Left renal cortex interstitium (tissue), 4 donors: ENCODE results near the gene PNLIPRP2. TPM values are rescaled to one million over a fixed set of nuclear protein-coding genes. Genes with fewer than 3 reads are reported as not detected.

ENCODE experiments used
- DNase-seq, 4 donors: peaks; one replicate each; pipeline ENCODE4 v3.0.0-alpha.2; 2013; ENCODE audit warnings: low read depth in 4 of 4, low spot score in 2 of 4, missing footprints in 1 of 4
- polyA plus RNA-seq, 4 donors: library from polyadenylated mRNA; unstranded; fragments of 120-200 nt; gene quantifications; one replicate each; pipeline ENCODE4 v1.2.1, GENCODE V29; 2013; ENCODE audit not compliant: insufficient read length in 4 of 4

PNLIPRP2 gene
- polyA plus RNA-seq, 4 donors: 0.10 TPM; not detected in 3

DNA sequence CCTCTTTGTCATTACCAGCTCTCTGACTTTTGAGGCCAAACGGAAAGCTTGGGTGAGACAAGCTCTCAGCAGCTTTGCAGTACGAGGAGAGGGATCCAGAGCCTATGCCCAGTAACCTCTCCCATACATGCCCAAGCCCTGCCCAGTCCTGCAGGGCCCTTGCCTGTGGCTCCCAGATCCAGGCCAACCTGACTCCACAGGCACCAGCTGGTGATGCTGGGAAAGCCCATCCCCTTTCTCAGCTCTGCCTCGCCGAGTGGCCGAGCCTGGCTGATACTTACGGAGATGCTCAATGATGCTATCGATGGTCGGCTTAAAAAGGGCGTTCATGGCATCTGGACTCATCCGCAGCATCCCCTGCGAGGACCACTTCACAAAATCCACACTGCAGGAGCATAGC, 55.4 kb downstream of the PNLIPRP2 start:
- DNase-seq: no peak

DNA sequence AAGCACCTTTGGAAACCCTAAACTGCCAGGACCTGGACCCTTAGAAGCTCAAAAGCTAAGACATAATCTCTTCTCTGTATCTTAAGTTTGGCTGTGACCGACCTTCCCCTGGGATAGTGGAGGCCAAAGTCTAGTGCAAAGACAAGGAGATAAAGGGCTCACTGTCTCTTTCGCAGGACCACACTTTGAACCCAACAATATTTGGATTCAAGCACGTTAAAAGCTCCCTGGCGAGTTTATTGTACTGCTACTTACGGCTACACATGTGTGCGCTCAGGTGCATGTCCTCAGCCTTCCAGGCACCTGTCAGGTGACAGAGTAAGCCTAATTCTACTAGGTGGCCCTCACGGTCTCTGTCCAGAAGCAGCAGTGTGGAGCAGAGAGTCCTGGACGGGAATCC, 55.9 kb downstream of the PNLIPRP2 start:
- DNase-seq: no peak

DNA sequence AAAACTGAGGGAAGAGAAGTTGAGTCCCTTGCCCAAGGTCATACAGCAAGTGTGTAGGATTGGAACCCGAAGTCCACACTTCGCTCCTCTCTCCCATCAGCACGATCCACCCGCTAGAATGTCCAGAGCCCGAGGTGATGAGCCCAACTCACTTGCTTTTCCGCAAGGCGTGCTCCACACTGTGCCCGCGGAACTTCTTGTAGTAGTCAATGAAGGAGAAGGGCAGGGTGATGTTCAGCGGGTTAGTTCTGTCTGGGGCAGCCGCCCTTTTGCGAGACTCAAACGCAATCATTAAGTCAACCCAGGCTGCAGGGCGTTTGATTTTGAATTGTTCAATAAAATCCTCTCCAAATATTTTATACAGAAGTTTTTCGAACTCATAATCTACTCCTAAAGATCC, 58.6 kb downstream of the PNLIPRP2 start:
- no peak for DNase-seq

DNA sequence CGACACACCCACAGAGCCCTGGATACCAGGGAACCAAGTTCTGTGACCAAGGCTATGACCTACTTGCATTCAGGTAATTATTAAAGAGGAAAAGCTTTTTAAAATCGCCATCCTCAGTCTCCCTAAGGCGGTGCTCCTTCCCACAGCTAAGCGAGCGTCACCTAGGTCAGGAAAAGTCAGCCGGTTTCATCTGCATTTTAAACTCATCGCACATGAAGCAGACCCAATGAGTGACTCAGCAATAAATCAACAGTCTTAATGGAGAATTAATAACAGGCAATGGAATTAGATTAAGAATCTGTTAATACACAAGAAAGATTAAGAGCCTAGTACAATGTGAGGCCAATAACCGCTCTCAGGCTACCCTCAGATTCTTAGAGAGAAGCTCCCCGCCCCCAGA, 62.4 kb downstream of the PNLIPRP2 start:
- no peak for DNase-seq

DNA sequence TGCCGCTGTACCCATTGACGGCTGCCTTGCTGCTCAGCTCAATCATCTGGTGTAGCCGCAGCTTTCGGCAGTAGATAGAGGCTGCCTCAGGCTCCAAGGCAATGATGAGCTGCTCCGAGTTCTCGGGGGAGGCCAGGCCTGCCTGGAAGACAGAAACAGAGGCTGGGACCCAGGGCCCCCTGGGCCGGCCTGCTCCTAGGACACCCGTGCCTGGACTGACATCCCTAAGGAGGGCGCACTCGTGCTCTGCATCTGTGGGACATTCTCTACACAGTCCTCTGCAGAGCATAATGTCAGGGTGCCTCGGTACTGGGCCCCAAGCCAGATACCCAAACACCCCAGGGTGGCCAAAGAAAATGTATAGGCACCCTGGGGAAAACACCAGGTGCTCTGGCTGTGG, 63.1 kb downstream of the PNLIPRP2 start:
- no peak for DNase-seq

DNA sequence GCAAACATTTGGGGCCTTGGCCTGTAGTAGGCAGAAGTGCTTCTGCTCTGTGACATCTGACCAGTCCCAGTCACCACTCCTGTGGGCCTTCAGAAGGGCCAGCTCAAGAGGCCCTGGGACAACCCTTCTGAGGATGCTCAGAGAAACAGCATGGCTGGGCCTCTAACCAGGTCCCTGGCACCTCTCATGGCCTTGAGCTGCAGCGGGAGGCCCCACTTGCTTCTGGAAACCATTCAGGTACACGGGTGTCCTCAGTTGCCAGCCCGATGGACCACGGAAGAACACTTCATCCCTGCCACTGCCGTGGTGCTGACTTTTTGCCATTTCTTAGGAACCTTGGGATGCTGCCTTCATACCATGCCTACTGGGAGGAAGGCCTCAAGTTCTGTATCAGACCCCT, 64.0 kb downstream of the PNLIPRP2 start:
- no peak for DNase-seq

DNA sequence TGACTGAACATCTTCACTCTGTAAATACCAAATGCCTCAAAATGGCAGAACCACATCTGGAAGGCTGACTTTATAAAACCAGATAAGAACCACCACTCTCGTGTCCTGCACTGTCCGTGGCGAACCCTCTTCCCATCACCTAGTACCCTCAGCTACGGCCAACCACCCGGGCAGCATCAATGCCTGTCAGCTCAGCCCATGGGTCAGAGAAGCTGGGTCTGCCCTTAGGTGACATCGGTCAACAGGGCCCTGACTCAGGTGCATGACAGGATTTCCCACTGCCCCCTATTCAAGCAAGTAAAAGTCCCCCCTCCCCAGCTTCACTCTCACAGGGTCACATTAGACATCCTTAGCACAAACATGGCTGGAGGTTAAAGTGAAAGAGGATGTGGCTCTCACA, 65.1 kb downstream of the PNLIPRP2 start:
- no peak for DNase-seq

DNA sequence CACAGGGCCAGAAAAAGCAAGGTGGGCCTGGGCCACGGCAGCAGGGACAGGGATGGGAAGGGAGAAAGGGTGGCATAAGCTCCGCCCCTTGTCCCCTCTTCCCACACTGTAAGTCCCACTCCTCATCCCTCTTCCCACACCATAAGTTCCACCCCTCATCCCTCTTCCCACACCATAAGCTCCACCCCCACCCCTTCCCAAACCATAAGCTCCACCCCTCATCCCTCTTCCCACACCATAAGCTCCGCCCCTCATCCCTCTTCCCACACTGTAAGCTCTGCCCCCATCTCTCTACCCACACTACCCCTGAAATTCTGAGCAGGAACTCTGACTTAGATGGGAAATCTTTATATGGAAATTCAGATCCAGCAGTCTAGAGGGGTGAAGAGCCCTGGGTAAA, 65.9 kb downstream of the PNLIPRP2 start:
- no peak for DNase-seq

DNA sequence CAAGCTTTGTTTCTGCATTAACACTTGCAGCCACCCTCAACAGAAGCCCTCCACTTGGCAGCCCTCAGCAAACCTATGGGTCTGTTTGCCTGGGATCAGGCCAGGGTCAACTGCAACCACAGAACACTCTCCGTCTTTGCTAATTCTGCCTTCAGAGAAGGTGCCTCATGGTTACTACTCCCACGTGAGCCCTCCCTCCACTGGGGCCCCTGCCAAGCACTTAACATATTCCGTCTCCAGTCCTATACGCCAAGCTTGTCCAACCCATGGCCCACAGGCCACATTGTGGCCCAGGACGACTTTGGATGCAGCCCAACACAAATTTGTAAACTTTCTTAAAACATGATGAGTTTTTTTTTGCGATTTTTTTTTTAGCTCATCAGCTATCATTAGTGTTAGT, 66.9 kb downstream of the PNLIPRP2 start:
- DNase-seq: no peak

DNA sequence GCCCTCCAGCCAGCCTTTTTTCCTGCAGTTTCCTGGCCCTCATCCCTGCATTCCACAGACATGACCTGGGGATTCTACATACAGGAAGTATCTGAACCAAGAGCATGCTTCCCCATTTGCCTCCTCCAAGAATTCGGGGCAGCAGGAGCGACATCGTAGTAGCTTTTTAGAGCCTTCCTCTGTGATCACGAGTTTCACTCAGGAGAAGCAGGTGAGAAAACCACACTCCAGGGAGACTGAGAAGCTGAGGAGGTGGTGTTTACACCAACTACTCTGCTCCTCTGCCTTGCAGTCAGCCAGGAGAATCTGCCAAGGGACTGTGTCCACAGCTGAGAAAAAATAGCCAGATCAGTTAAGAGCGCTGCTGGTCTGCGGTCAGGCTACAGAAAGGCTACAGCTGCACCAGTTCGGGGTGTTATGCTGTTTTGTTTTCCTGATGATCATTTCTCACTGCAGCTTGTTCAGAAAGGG, 67.5 kb downstream of the PNLIPRP2 start:
- no peak for DNase-seq

DNA sequence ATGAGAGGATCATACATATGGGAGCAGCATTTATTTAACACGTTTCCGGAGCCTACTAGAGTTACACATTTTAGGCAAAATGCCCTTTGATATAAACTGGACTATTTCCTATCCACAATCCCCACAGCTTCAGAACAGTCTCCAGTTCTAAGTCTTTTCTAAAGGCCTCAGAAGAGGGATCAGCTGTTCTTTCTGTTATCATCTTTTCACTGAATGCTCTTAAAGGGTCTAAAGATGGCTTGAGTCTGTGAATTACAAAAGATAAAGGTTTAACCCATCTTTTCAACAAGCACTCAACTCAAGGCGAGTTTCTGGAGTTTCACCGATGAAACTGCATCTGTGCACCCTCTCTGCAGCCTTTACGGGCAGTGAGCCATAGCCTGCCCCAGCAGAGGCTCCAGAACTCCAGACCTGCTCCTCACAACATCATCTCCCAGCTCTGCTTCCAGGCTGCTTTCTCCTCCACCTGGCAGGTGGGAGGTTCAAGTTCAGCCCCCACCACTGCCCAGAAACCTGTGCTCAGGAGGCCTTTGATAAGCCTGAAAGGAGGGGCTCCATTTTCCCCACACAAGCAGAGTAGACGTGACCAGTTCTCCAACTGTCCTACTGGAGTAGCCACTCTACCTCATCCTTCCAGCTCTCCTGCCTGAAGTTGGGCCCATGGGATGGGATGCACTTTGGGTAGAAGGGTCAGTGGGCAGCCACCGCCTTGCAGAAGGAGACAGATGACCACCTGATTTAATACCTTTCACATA, 68.2 kb downstream of the PNLIPRP2 start:
- DNase-seq: no peak

DNA sequence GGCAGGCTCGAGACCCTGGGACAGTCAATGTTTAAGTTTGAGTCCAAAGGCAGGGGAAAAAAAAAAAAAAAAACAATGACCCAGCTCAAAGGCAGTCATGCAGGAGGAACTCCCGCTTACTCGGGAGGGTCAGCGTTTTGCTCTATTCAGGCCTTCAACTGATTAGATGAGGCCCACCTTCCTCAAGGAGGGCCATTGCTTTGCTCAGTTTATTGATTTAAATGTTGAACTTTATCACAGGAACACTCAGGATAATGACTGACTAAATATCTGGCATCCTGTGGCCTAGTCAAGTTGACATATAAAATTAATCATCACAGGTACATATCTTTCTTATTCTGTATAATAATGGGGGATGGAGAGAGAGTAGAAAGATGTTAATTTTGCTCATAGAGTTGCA, 69.0 kb downstream of the PNLIPRP2 start:
- DNase-seq: no peak

DNA sequence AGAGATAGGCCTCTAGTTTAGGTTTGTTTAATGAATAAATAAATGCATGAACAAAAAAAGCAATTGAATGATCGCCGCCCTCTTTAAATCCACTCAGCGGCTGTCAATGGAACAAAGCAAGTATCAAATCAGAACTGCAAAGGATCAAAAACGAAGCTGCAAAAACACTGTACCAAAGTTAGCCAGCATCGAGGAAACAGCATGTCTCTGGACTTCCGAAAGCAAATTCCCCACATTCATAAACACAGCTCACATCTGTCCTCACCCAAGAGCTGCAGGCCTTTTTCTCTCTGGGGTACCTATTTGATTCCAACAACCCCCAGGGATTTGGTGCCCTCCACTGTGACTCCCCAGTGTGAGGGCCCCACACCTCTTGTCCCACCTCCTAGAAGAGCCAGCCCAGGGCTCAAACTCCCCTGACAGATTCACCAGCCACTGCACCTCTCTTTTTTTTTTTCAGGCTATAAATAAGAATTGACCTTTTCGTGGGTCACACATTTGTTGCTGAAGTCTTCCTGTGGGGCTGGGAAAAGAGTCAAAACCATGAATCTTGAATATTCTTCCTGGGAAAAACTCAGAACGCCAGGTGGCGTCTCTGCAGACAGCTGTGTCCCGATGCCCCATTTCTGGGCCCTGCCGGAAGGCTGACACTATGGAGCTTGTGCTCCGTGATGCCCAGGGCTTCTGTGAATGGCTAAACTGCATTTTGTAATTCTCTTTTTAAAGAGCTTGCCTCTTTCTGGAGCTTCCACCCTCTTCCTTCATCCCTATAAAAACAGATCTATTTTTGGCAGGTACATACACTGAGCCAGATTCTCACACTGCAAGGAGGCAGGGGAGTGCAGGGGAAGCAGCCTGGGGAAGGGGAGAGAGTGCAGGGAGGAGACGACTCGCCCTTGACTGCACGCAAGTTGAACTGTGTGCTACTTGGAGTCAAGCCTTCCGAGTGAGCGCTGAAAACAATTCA, 69.9 kb downstream of the PNLIPRP2 start:
- DNase-seq: no peak

DNA sequence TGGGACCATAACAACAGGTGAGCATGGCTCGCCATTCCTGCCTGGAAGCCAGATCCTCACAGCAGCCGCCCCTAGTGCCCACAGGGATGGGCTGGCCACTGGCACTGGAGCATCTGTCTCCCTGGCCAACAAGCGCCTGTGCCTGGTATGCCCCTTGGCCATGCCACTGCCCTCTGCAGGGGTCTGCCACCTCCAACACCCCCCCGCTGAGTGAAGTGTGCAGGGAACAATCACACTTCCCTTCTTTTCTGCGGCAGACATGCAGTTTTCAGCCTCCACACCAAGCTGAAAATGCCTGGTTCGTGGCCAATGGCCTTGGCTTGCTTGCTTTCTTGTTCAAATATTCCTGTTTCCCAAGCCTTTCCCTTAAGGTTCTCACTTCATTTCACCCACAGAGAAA, 70.9 kb downstream of the PNLIPRP2 start:
- DNase-seq: no peak

DNA sequence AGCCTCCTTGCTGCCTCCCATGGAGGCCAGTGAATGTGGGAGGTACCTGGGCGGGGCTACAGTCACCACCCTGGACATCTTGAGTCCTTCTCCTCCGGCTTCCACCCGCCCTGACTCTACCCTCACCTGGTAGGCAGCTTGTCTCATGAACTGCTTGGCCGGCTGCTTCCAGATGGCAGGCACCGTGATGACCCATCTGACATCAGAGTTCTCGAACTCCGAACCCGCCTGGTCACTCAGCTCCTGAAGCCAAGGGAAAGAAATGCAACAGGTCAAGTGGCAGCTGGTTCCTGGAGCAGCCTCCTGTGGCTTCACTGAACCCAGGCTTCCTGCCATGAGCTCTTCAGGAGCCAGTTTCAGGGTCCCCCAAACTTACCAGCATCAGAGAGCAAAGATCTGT, 71.5 kb downstream of the PNLIPRP2 start:
- no peak for DNase-seq

DNA sequence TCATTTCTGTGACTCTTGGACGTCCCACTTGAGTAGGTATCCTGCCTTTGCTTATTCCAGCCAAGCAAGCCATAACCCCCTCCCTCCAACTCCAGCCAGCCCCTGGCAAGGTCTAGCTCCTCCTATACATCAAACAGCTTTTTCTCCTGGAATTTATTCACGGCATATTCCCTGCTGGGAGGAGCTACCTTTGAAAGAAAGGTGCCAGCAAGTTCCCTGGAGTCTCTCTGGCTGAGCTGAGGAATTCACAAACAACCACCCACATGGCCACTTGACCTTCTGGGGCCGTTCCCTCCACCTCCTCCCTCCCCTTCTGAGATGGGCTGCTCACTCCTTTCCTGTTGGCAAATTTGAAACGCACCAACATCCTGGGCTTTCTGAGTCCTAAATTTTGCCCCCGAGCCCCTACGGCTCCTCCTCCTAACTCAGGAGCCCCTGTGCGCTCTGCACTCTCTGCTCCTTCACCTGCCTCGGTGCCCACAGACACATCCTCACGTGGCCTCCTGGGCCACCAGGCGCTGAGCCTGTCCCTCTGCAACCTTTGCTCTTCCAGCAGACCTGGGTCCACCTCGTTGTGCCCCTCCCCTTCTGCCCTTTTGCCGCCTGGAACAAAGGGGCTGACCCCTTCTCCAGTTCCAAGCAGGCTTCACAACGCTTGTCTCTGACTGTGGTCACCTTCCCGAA, 73.6 kb downstream of the PNLIPRP2 start:
- DNase-seq: no peak

Other genes starting within 250 kb of the PNLIPRP2 start
- not detected for gene PNLIPRP3, start 193.1 kb upstream of the PNLIPRP2 start, polyA plus RNA-seq
- not detected for gene PNLIP, start 75.0 kb upstream of the PNLIPRP2 start, polyA plus RNA-seq
- under 1 TPM in 1 of 4 donors, not detected in 3; 0.27 TPM for gene PNLIPRP1, start 30.0 kb upstream of the PNLIPRP2 start, polyA plus RNA-seq
- 10 to 100 TPM; 29.9 to 50.5 (median 40.1) TPM for gene HSPA12A, start 121.6 kb downstream of the PNLIPRP2 start, polyA plus RNA-seq
- 1 to 10 TPM; 2.2 to 3.8 (median 2.8) TPM for gene ENO4, start 228.5 kb downstream of the PNLIPRP2 start, polyA plus RNA-seq